Endothelial cell of umbilical vein (primary cell): ENCODE measurements around the gene SHKBP1. TPM values are rescaled to one million over a fixed set of nuclear protein-coding genes. Genes with fewer than 3 reads are reported as not detected.

ENCODE experiments used
- BruUV-seq: library from RNA; stranded (reverse); fragments of 400-500 nt; replicated peaks from 2 replicates; lab custom pipeline; 2021; lab: Mats Ljungman, UMichigan
- CTCF ChIA-PET: fragments of 300-600, 350-600 bp; sonication (Branson Sonifier 250); formaldehyde crosslinking; loops from one replicate; lab custom pipeline; 2021; ENCODE audit warnings: antibody characterized with exemption, inconsistent platforms; lab: Charles Lee
- POLR2A ChIA-PET: fragments of 300-600, 350-600 bp; sonication (Branson Sonifier 250); formaldehyde crosslinking; loops from one replicate; lab custom pipeline; 2021; ENCODE audit warnings: antibody characterized with exemption, inconsistent platforms; lab: Charles Lee
- DNase-seq: peaks from one replicate; pipeline ENCODE4 v3.0.0-alpha.2; 2011; ENCODE audit warnings: low read depth, low spot score
- FAIRE-seq: peaks from 2 replicates; lab custom pipeline; 2011; peaks lifted over from hg19 to GRCh38; lab: Jason Lieb, UNC
- H2AFZ ChIP-seq: 2 replicates; pipeline ENCODE4 v1.6.0; 2012; ENCODE audit warnings: low read depth, low read length, control low read depth, inconsistent platforms
- H3K27ac ChIP-seq: 2 replicates; pipeline ENCODE4 v1.5.1; 2011; ENCODE audit warnings: low read depth, mild to moderate bottlenecking, control low read depth, low read length, moderate library complexity; ENCODE audit not compliant: insufficient read depth
- H3K27me3 ChIP-seq, 2 experiments: 2 replicates each; pipeline versions ENCODE4 v1.6.0 to v1.6.1; 2011; ENCODE audit warnings: low read length in 2 of 2, mixed read lengths in 1 of 2; ENCODE audit not compliant: control insufficient read depth in 2 of 2, insufficient read depth in 2 of 2
- H3K36me3 ChIP-seq, 2 experiments: 2 replicates in 1 of 2; 3 replicates in 1 of 2; pipeline ENCODE4 v1.5.1; 2011; ENCODE audit warnings: low read length in 2 of 2, mild to moderate bottlenecking in 1 of 2, moderate library complexity in 1 of 2; ENCODE audit not compliant: control insufficient read depth in 2 of 2, insufficient read depth in 2 of 2; ENCODE audit errors: extremely low read depth in 1 of 2
- H3K4me1 ChIP-seq: 3 replicates; pipeline ENCODE4 v1.5.1; 2011; ENCODE audit warnings: mild to moderate bottlenecking, low read length; ENCODE audit not compliant: control insufficient read depth, insufficient read depth; ENCODE audit errors: extremely low read depth
- H3K4me2 ChIP-seq: 2 replicates; pipeline ENCODE4 v1.6.1; 2011; ENCODE audit warnings: low read length, control low read depth, mixed read lengths; ENCODE audit not compliant: insufficient read depth
- H3K4me3 ChIP-seq, 3 experiments: fragments of 200-600 bp in 1 of 3; sonication (generic), shearing (Covaris generic) in 1 of 3; replicated peaks in 1 of 3; 2 replicates each; pipeline ENCODE4 v1.5.1; 2011 to 2016; ENCODE audit warnings: control low read depth in 3 of 3, low read length in 3 of 3, mild to moderate bottlenecking in 2 of 3, inconsistent platforms in 1 of 3, low read depth in 1 of 3, moderate library complexity in 1 of 3; ENCODE audit not compliant: insufficient read depth in 1 of 3
- H3K79me2 ChIP-seq: 2 replicates; pipeline ENCODE4 v1.6.0; 2012; ENCODE audit warnings: low read length, inconsistent platforms; ENCODE audit not compliant: control insufficient read depth, insufficient read depth
- H3K9ac ChIP-seq: replicated peaks from 2 replicates; pipeline ENCODE3; 2011; ENCODE audit warnings: low read length, control low read depth; ENCODE audit not compliant: insufficient read depth; ENCODE audit errors: extremely low read depth
- H3K9me1 ChIP-seq: replicated peaks from 3 replicates; pipeline ENCODE4 v1.6.0; 2011; ENCODE audit warnings: mild to moderate bottlenecking, low read length; ENCODE audit not compliant: control insufficient read depth, insufficient read depth; ENCODE audit errors: extremely low read depth
- H3K9me3 ChIP-seq: replicated peaks from 2 replicates; pipeline ENCODE4 v1.5.1; 2012; ENCODE audit warnings: low read length, inconsistent platforms; ENCODE audit not compliant: control insufficient read depth, insufficient read depth
- H4K20me1 ChIP-seq: replicated peaks from 2 replicates; pipeline ENCODE3; 2011; ENCODE audit warnings: mild to moderate bottlenecking, low read length; ENCODE audit not compliant: control insufficient read depth, insufficient read depth; ENCODE audit errors: extremely low read depth
- EZH2 ChIP-seq: IDR thresholded peaks from 2 replicates; pipeline ENCODE4 v1.6.1; 2012; ENCODE audit warnings: borderline replicate concordance, low read depth, mild to moderate bottlenecking, moderate library complexity, low read length, inconsistent platforms; ENCODE audit not compliant: severe bottlenecking
- FOS ChIP-seq: IDR thresholded peaks from 2 replicates; pipeline ENCODE4 v1.6.1; 2011; ENCODE audit warnings: mild to moderate bottlenecking, low read length, moderate library complexity, borderline replicate concordance; ENCODE audit not compliant: insufficient read depth
- GATA2 ChIP-seq: IDR thresholded peaks from 2 replicates; pipeline ENCODE4 v1.7.0; 2011; ENCODE audit warnings: low read depth, mild to moderate bottlenecking, moderate library complexity, mixed read lengths, low read length; ENCODE audit not compliant: insufficient read length, insufficient read depth
- JUN ChIP-seq: IDR thresholded peaks from 2 replicates; pipeline ENCODE4 v1.6.1; 2011; ENCODE audit warnings: borderline replicate concordance, low read depth; ENCODE audit not compliant: insufficient read length, insufficient read depth
- MYC ChIP-seq: IDR thresholded peaks from one replicate; pipeline ENCODE4 v1.6.1; 2011; ENCODE audit warnings: mild to moderate bottlenecking, low read depth, low read length
- POLR2A ChIP-seq: IDR thresholded peaks from 2 replicates; pipeline ENCODE4 v1.6.1; 2012; ENCODE audit warnings: low read depth, mild to moderate bottlenecking, control low read depth, low read length
- POLR2AphosphoS5 ChIP-seq: IDR thresholded peaks from 2 replicates; pipeline ENCODE4 v1.6.1; 2012; ENCODE audit warnings: low read depth, mild to moderate bottlenecking, control low read depth, low read length, moderate library complexity; ENCODE audit not compliant: insufficient read depth
- dilution Hi-C: fragments of 300-500 bp; cut with MboI; formaldehyde crosslinking; loops from one replicate; pipeline ENCODE4 v1.15.0; 2019; ENCODE audit warnings: low sequenced_read_pairs; ENCODE audit not compliant: extremely low pct_ligation_motif_present
- intact Hi-C: fragments of 100-400 bp; cut with micrococcal nuclease; formaldehyde crosslinking; loops from one replicate; pipeline ENCODE4 v1.10.0; 2022
- polyA plus RNA-seq, 4 experiments: library from polyadenylated mRNA; depleted of rRNA in 3 of 4; stranded (reverse) in 3 of 4; unstranded in 1 of 4; fragments of >200 nt; gene quantifications; 2 replicates each; pipeline versions ENCODE4 v1.2.1 to v1.2.3, GENCODE V29; 2011 to 2012; ENCODE audit warnings: missing spikeins in 1 of 4
- total RNA-seq: library from RNA; stranded (reverse); gene quantifications from 2 replicates; pipeline ENCODE4 v1.2.3, GENCODE V29; 2021
- TF ChIP-seq, protein P1 (sequence below), 2 donors: IDR thresholded peaks; 1 replicate in 1 of 2; 2 replicates in 1 of 2; pipeline ENCODE4 v1.5.1; 2011; ENCODE audit warnings: low read length in 2 of 2, mild to moderate bottlenecking in 2 of 2, moderate library complexity in 2 of 2, control low read depth in 1 of 2, inconsistent platforms in 1 of 2, low read depth in 1 of 2; ENCODE audit not compliant: insufficient read depth in 1 of 2; ENCODE audit errors: extremely low read depth in 1 of 2
- TF ChIP-seq, protein P2 (sequence below): IDR thresholded peaks from 2 replicates; pipeline ENCODE4 v1.6.1; 2011; ENCODE audit not compliant: insufficient read depth, insufficient read length

SHKBP1 gene
- total and polyA plus RNA-seq, 2 donors (not counting 3 experiments of a cell fraction or from before 2014, with no cell fraction given): 106 to 113 TPM

GRCh38 chr19:40581531-40581930 lies 4.9 kb downstream of the SHKBP1 start:
- H3K9me1 ChIP-seq: no peaks in the 10 kb centered on the region
- no peak overlapping the region for H3K9ac ChIP-seq
- peaks cover 18% of the 10 kb centered on the region for H3K4me1 ChIP-seq
- H3K79me2 ChIP-seq: peaks cover 2% of the 10 kb centered on the region
- no peak overlapping the region for H3K4me3 ChIP-seq
- no peak for FAIRE-seq
- no peaks in the 10 kb centered on the region for H3K27me3 ChIP-seq
- H3K4me2 ChIP-seq: no peak overlapping the region
- TF ChIP-seq POLR2A (no peak), GATA2 (no peak), MYC (no peak), POLR2AphosphoS5 (no peak), JUN (no peak)
- TF ChIP-seq, protein P1, sequence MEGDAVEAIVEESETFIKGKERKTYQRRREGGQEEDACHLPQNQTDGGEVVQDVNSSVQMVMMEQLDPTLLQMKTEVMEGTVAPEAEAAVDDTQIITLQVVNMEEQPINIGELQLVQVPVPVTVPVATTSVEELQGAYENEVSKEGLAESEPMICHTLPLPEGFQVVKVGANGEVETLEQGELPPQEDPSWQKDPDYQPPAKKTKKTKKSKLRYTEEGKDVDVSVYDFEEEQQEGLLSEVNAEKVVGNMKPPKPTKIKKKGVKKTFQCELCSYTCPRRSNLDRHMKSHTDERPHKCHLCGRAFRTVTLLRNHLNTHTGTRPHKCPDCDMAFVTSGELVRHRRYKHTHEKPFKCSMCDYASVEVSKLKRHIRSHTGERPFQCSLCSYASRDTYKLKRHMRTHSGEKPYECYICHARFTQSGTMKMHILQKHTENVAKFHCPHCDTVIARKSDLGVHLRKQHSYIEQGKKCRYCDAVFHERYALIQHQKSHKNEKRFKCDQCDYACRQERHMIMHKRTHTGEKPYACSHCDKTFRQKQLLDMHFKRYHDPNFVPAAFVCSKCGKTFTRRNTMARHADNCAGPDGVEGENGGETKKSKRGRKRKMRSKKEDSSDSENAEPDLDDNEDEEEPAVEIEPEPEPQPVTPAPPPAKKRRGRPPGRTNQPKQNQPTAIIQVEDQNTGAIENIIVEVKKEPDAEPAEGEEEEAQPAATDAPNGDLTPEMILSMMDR (IDR thresholded peaks at IDR 0.05; ENCODE audit: extremely low read depth in 1 of 2, insufficient read depth in 1 of 2, low read depth in 1 of 2, low read length in 2 of 2): no peak
- no peak for DNase-seq
- H3K9me3 ChIP-seq: no peaks in the 10 kb centered on the region
- H3K36me3 ChIP-seq: peaks cover 6 to 13% of the 10 kb centered on the region in 2 experiments
- H2AFZ ChIP-seq: no peak overlapping the region
- BruUV-seq: no TSS peak
- no peak overlapping the region for H3K27ac ChIP-seq
- ChIA-PET POLR2A (no interaction called here), CTCF (no interaction called here)
- intact Hi-C loops: no loop called here
- dilution Hi-C loops: no loop called here
- no peaks in the 10 kb centered on the region for H4K20me1 ChIP-seq

DNA sequence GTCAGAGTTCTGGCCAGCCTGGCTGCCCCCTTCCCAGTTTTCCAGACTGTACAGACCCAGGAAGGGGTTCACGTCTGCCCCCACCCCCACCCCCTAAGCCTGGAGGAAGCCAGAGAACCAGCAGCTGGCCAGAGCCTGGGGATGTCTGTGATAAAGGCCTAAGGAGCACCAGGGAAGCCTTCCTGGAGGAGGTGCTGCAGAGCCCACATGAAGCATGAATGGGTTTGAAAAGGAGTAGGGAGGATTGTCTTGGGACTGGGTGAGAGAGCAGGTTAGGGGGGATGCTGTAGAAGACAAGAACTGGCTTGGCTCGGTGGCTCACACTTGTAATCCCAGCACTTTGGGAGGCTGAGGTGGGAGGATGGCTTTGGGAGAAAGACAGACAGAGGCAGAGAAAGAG lies 5.8 kb downstream of the SHKBP1 start:
- no peaks in the 10 kb centered on the region for H3K9me1 ChIP-seq
- BruUV-seq: no TSS peak
- no peak overlapping the region for H3K9ac ChIP-seq
- no peak for FAIRE-seq
- POLR2A ChIA-PET: no interaction called here
- H3K27ac ChIP-seq: no peak overlapping the region
- H3K4me3 ChIP-seq: no peak overlapping the region
- no peaks in the 10 kb centered on the region for H4K20me1 ChIP-seq
- H3K36me3 ChIP-seq: peaks cover 9 to 17% of the 10 kb centered on the region in 2 experiments
- no peak for TF ChIP-seq EZH2
- TF ChIP-seq, protein P2, sequence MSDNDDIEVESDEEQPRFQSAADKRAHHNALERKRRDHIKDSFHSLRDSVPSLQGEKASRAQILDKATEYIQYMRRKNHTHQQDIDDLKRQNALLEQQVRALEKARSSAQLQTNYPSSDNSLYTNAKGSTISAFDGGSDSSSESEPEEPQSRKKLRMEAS: no peak
- TF ChIP-seq, protein P1 (IDR thresholded peaks at IDR 0.05; ENCODE audit: extremely low read depth in 1 of 2, insufficient read depth in 1 of 2, low read depth in 1 of 2, low read length in 2 of 2): no peak
- TF ChIP-seq POLR2A: no peak
- no peak for TF ChIP-seq GATA2
- no peak for TF ChIP-seq FOS
- no peak for TF ChIP-seq JUN
- no peak for TF ChIP-seq MYC
- TF ChIP-seq POLR2AphosphoS5: no peak
- H3K4me2 ChIP-seq: no peak overlapping the region
- H3K9me3 ChIP-seq: no peaks in the 10 kb centered on the region
- dilution Hi-C loops (no loop called here), intact Hi-C loops (no loop called here)
- CTCF ChIA-PET: no interaction called here
- no peak for DNase-seq
- H3K4me1 ChIP-seq: peaks cover 14% of the 10 kb centered on the region
- no peaks in the 10 kb centered on the region for H3K79me2 ChIP-seq
- H3K27me3 ChIP-seq: no peaks in the 10 kb centered on the region
- no peak overlapping the region for H2AFZ ChIP-seq
